ENCODE data around the gene CRYGB.

The CRYGB gene

GRCh38 chr2:208097801-208098200 lies 48.2 kb downstream of the CRYGB start:
- no peak overlapping the region for H3K4me3 ChIP-seq (ENCODE audit: low read depth, low read length)
- no peak for DNase-seq (ENCODE audit: low read depth)
- no peak for TF ChIP-seq CTCF (IDR thresholded peaks at IDR 0.05; ENCODE audit: insufficient read depth, low read depth, low read length, missing control alignments)

- TF ChIP-seq CTCF (IDR thresholded peaks at IDR 0.05; ENCODE audit: insufficient read depth, low read depth, low read length, missing control alignments) = no peak
- H3K4me3 ChIP-seq (ENCODE audit: low read depth, low read length) = no peak overlapping the region
These were observed 48.6 kb downstream of the CRYGB start for GRCh38 chr2:208097313-208097712.

GRCh38 chr2:208096080-208096479 lies 49.9 kb downstream of the CRYGB start:
- H3K4me3 ChIP-seq (ENCODE audit: low read depth, low read length) = no peak overlapping the region
- no peak for TF ChIP-seq CTCF (IDR thresholded peaks at IDR 0.05; ENCODE audit: insufficient read depth, low read depth, low read length, missing control alignments)
- DNase-seq (ENCODE audit: low read depth) = no peak

More at GRCh38 chr2:208097313-208097712, 48.6 kb downstream of the CRYGB start:
- no peak for DNase-seq (ENCODE audit: low read depth)

GRCh38 chr2:208093128-208093527 lies 52.8 kb downstream of the CRYGB start:
- no peak overlapping the region for H3K4me3 ChIP-seq (ENCODE audit: low read depth, low read length)
- no peak for DNase-seq (ENCODE audit: low read depth)
- TF ChIP-seq CTCF (IDR thresholded peaks at IDR 0.05; ENCODE audit: insufficient read depth, low read depth, low read length, missing control alignments) = no peak
